Liver (tissue), 9 donors: ENCODE results near the gene IRAK3. TPM values are rescaled to one million over a fixed set of nuclear protein-coding genes. Genes with fewer than 3 reads are reported as not detected.
"Not testable (repeated sequence)": the region's sequence is repeated elsewhere in the genome, so short reads cannot be mapped to it uniquely, and the experiment has no call there.

ENCODE experiments used
- DNase-seq: peaks from one replicate; pipeline ENCODE4 v3.0.0-alpha.2; 2017; ENCODE audit warnings: low spot score
- H3K27ac ChIP-seq, 2 donors: one replicate each; pipeline ENCODE4 v1.7.0; 2013; ENCODE audit warnings: inconsistent platforms in 2 of 2, low read length in 2 of 2, control low read depth in 1 of 2, low read depth in 1 of 2, mild to moderate bottlenecking in 1 of 2
- H3K27me3 ChIP-seq, 4 donors: one replicate each; pipeline versions ENCODE4 v1.6.1 to v1.7.0; 2013; ENCODE audit warnings: low read length in 3 of 4, inconsistent platforms in 1 of 4, mild to moderate bottlenecking in 1 of 4, moderate library complexity in 1 of 4; ENCODE audit not compliant: control insufficient read depth in 4 of 4, insufficient read depth in 4 of 4
- H3K36me3 ChIP-seq, 4 donors: one replicate each; pipeline versions ENCODE4 v1.6.1 to v1.7.0; 2013; ENCODE audit warnings: low read length in 3 of 4, mild to moderate bottlenecking in 3 of 4, low read depth in 1 of 4, moderate library complexity in 1 of 4; ENCODE audit not compliant: control insufficient read depth in 4 of 4, insufficient read depth in 3 of 4
- H3K4me1 ChIP-seq, 4 donors: one replicate each; pipeline versions ENCODE4 v1.6.1 to v1.7.0; 2013; ENCODE audit warnings: low read length in 3 of 4, mild to moderate bottlenecking in 3 of 4, moderate library complexity in 1 of 4; ENCODE audit not compliant: control insufficient read depth in 4 of 4, insufficient read depth in 4 of 4
- H3K4me3 ChIP-seq, 3 donors: one replicate each; pipeline versions ENCODE4 v1.6.1 to v1.7.0; 2013; ENCODE audit warnings: low read length in 3 of 3, control low read depth in 1 of 3, low read depth in 1 of 3, mild to moderate bottlenecking in 1 of 3
- H3K9ac ChIP-seq, 2 donors: one replicate each; pipeline ENCODE4 v1.7.0; 2013; ENCODE audit warnings: low read length in 2 of 2, mild to moderate bottlenecking in 2 of 2, moderate library complexity in 2 of 2, control low read depth in 1 of 2, low read depth in 1 of 2
- H3K9me3 ChIP-seq, 4 donors: one replicate each; pipeline versions ENCODE4 v1.6.1 to v1.7.0; 2013; ENCODE audit warnings: low read length in 3 of 4; ENCODE audit not compliant: control insufficient read depth in 4 of 4
- CTCF ChIP-seq: fragments of 150-350 bp; IDR thresholded peaks from 2 replicates; pipeline ENCODE4 v1.5.1; 2017; ENCODE audit warnings: improper control_type of control experiment, low read depth, low read length; ENCODE audit not compliant: missing input control
- EGR1 ChIP-seq, 2 donors: IDR thresholded peaks; 2 replicates each; pipeline ENCODE4 v1.6.1; 2016 to 2018; ENCODE audit warnings: antibody characterized with exemption in 2 of 2, low read depth in 2 of 2
- FOXA2 ChIP-seq: IDR thresholded peaks from 2 replicates; pipeline ENCODE4 v1.6.1; 2016; ENCODE audit warnings: antibody characterized with exemption
- GABPA ChIP-seq, 2 donors: IDR thresholded peaks in 1 of 2; conservative IDR thresholded peaks in 1 of 2; 2 replicates each; pipeline ENCODE4 v1.6.1; 2016; ENCODE audit warnings: antibody characterized with exemption in 2 of 2, mild to moderate bottlenecking in 1 of 2, moderate library complexity in 1 of 2
- HNF4A ChIP-seq, 2 donors: conservative IDR thresholded peaks; 2 replicates each; pipeline ENCODE4 v1.6.1; 2016; ENCODE audit warnings: antibody characterized with exemption in 2 of 2, mild to moderate bottlenecking in 2 of 2
- HNF4G ChIP-seq: IDR thresholded peaks from 2 replicates; pipeline ENCODE4 v1.6.1; 2016; ENCODE audit warnings: antibody characterized with exemption
- MAX ChIP-seq: IDR thresholded peaks from 2 replicates; pipeline ENCODE4 v1.6.1; 2016; ENCODE audit warnings: antibody characterized with exemption
- RAD21 ChIP-seq, 2 donors: IDR thresholded peaks; 2 replicates each; pipeline ENCODE4 v1.6.1; 2016; ENCODE audit warnings: antibody characterized with exemption in 2 of 2, mild to moderate bottlenecking in 2 of 2
- RXRA ChIP-seq, 2 donors: IDR thresholded peaks; 2 replicates each; pipeline ENCODE4 v1.6.1; 2017 to 2018; ENCODE audit warnings: antibody characterized with exemption in 2 of 2, mild to moderate bottlenecking in 1 of 2
- TAF1 ChIP-seq: conservative IDR thresholded peaks from 2 replicates; pipeline ENCODE4 v1.6.1; 2016; ENCODE audit warnings: antibody characterized with exemption, mild to moderate bottlenecking
- ZBTB33 ChIP-seq: IDR thresholded peaks from 2 replicates; pipeline ENCODE4 v1.6.1; 2016; ENCODE audit warnings: antibody characterized with exemption
- WGBS: extraction: QIAGEN DNeasy Blood & Tissue Kit; methylation state at CpG from one replicate; pipeline ENCODE4 v1.1.7; 2013; 5-methylcytosine and 5-hydroxymethylcytosine counted together
- polyA plus RNA-seq, 2 donors: library from polyadenylated mRNA; stranded (reverse) in 1 of 2; unstranded in 1 of 2; fragments of 200-250 nt in 1 of 2; fragments of >200 nt in 1 of 2; fragmentation: Nextera tagmentation in 1 of 2; extraction: Ambion mirVana in 1 of 2; gene quantifications; one replicate each; pipeline versions ENCODE4 v1.2.1 to v1.2.3, GENCODE V29; 2013 to 2015
- total RNA-seq, 2 donors: library from RNA; depleted of rRNA; stranded (reverse); fragments of >200 nt; gene quantifications; one replicate each; pipeline ENCODE4 v1.2.3, GENCODE V29; 2014
- donor health status: healthy.
- donor health status: healthy.
- donor health status: healthy.
- donor health status: healthy.
- donor health status: healthy.

Gene IRAK3
- total and polyA plus RNA-seq, 4 donors: 1.1 to 8.6 (median 3.5) TPM

- TF ChIP-seq MAX (peak; percentile 62), CTCF (no peak), GABPA (IDR thresholded peaks at IDR 0.05 in 1 of 2, conservative IDR thresholded peaks at IDR 0.05 in 1 of 2) (peak in 1 of 2 donors; percentile 45), EGR1 (IDR thresholded peaks at IDR 0.05; ENCODE audit: low read depth in 2 of 2) (no peak), HNF4G (no peak), RXRA (IDR thresholded peaks at IDR 0.05) (peak; percentile 92 to 94), RAD21 (IDR thresholded peaks at IDR 0.05) (peak; percentile 36 to 38)
Measured at GRCh38 chr12:66232263-66232662, 43.2 kb downstream of the IRAK3 start (continued).

- H3K4me3 ChIP-seq, H3K36me3 ChIP-seq, H3K27me3 ChIP-seq, H3K27ac ChIP-seq, H3K9me3 ChIP-seq, H3K9ac ChIP-seq, H3K4me1 ChIP-seq, DNase-seq: not testable (repeated sequence)
- 78% methylated on average over 13 of the region's 13 CpGs for WGBS
Measured at GRCh38 chr12:66234037-66234693, 45.2 kb downstream of the IRAK3 start.

GRCh38 chr12:66234773-66235625 lies 46.0 kb downstream of the IRAK3 start:
- not testable (repeated sequence) for H3K36me3 ChIP-seq, H3K4me1 ChIP-seq, H3K9me3 ChIP-seq, H3K27me3 ChIP-seq, H3K9ac ChIP-seq
- peak; percentile 69 for DNase-seq
- Histone ChIP-seq H3K27ac (peak overlapping the region in 1 of 2 donors; percentile 17), H3K4me3 (peak overlapping the region in 1 of 3 donors; percentile 44)
- WGBS: 9% methylated on average over 72 of the region's 72 CpGs

- DNase-seq: no peak
- Histone ChIP-seq H3K4me1 (peaks cover 0 to 8% (median 6%) of the 10 kb centered on the region in 4 donors), H3K4me3 (peak overlapping the region in 1 of 3 donors; percentile 44), H3K27me3 (peaks cover 0 to 3% (median 0%) of the 10 kb centered on the region in 4 donors), H3K27ac (no peak overlapping the region), H3K36me3 (no peaks in the 10 kb centered on the region), H3K9me3 (no peaks in the 10 kb centered on the region), H3K9ac (no peak overlapping the region)
- 46% methylated on average over 5 of the region's 5 CpGs for WGBS
- no peak for TF ChIP-seq CTCF
- TF ChIP-seq FOXA2: no peak
- no peak for TF ChIP-seq EGR1 (IDR thresholded peaks at IDR 0.05; ENCODE audit: low read depth in 2 of 2)
- TF ChIP-seq HNF4A (conservative IDR thresholded peaks at IDR 0.05): no peak
- no peak for TF ChIP-seq TAF1
- TF ChIP-seq ZBTB33: no peak
- no peak for TF ChIP-seq RAD21 (IDR thresholded peaks at IDR 0.05)
Measured at GRCh38 chr12:66235626-66236281, 46.7 kb downstream of the IRAK3 start.
